B cell (primary cell): ENCODE measurements around the gene SUSD4. TPM values are rescaled to one million over a fixed set of nuclear protein-coding genes. Genes with fewer than 3 reads are reported as not detected.

ENCODE experiments used
- ATAC-seq: fragments of 200-7000 bp; cut with Tn5 transposase; one replicate; pipeline ENCODE4 v1.10.0; 2021; ENCODE audit warnings: low read depth, mild to moderate bottlenecking, moderate number of reproducible peaks, moderate library complexity
- CTCF ChIA-PET: fragments of 350-600 bp; sonication (Branson Sonifier 250); formaldehyde crosslinking; loops from one replicate; lab custom pipeline; 2021; ENCODE audit warnings: antibody characterized with exemption, inconsistent platforms; lab: Charles Lee
- POLR2A ChIA-PET: fragments of 350-600 bp; sonication (Branson Sonifier 250); formaldehyde crosslinking; loops from one replicate; lab custom pipeline; 2021; ENCODE audit warnings: antibody characterized with exemption; lab: Charles Lee
- DNase-seq: peaks from one replicate; pipeline ENCODE4 v3.0.0; 2013
- H2AFZ ChIP-seq: 2 replicates; pipeline ENCODE4 v1.6.1; 2012; ENCODE audit warnings: mild to moderate bottlenecking, low read depth, low read length; ENCODE audit not compliant: insufficient read depth, poor library complexity, severe bottlenecking
- H3K27ac ChIP-seq, 2 donors: 1 replicate in 1 of 2; 2 replicates in 1 of 2; pipeline ENCODE4 v1.5.1; 2012 to 2013; ENCODE audit warnings: low read length in 2 of 2, mild to moderate bottlenecking in 2 of 2, moderate library complexity in 1 of 2
- H3K27me3 ChIP-seq, 4 experiments: fragments of 200-600 bp in 1 of 4; sonication (generic) in 1 of 4; replicated peaks in 1 of 4; 1 replicate in 2 of 4; 2 replicates in 2 of 4; pipeline versions ENCODE4 v1.6.1 to v1.7.0; 2013 to 2016; ENCODE audit warnings: low read length in 3 of 4, mild to moderate bottlenecking in 2 of 4, mixed read lengths in 1 of 4, moderate library complexity in 1 of 4; ENCODE audit not compliant: insufficient read depth in 4 of 4, control insufficient read depth in 3 of 4; ENCODE audit errors: control extremely low read depth in 1 of 4
- H3K36me3 ChIP-seq, 2 experiments: replicated peaks in 1 of 2; 1 replicate in 1 of 2; 2 replicates in 1 of 2; pipeline versions ENCODE4 v1.6.1 to v1.7.1; 2013; ENCODE audit warnings: low read length in 1 of 2; ENCODE audit not compliant: insufficient read depth in 2 of 2, control insufficient read depth in 1 of 2; ENCODE audit errors: control extremely low read depth in 1 of 2, extremely low read depth in 1 of 2
- H3K4me1 ChIP-seq, 2 donors: fragments of 200-600 bp in 1 of 2; sonication (generic) in 1 of 2; 1 replicate in 1 of 2; 2 replicates in 1 of 2; pipeline versions ENCODE4 v1.5.1 to v1.6.1; 2013 to 2017; ENCODE audit warnings: low read length in 2 of 2; ENCODE audit not compliant: control insufficient read depth in 2 of 2, insufficient read depth in 2 of 2
- H3K4me2 ChIP-seq: replicated peaks from 2 replicates; pipeline ENCODE3; 2012; ENCODE audit warnings: mild to moderate bottlenecking, low read depth, low read length; ENCODE audit not compliant: poor library complexity, severe bottlenecking
- H3K4me3 ChIP-seq, 5 experiments: fragments of 200-600 bp in 1 of 5; sonication (generic) in 1 of 5; 1 replicate in 3 of 5; 2 replicates in 2 of 5; pipeline versions ENCODE4 v1.5.1 to v1.7.0; 2011 to 2016; ENCODE audit warnings: low read length in 4 of 5, mild to moderate bottlenecking in 4 of 5, low read depth in 2 of 5, control low read depth in 1 of 5, moderate library complexity in 1 of 5; ENCODE audit not compliant: insufficient read depth in 1 of 5; ENCODE audit errors: control extremely low read depth in 1 of 5, extremely low read depth in 1 of 5
- H3K79me2 ChIP-seq: fragments of 200-600 bp; sonication (generic); one replicate; pipeline ENCODE4 v1.6.0; 2016; ENCODE audit warnings: low read length; ENCODE audit not compliant: control insufficient read depth, insufficient read depth
- H3K9ac ChIP-seq: fragments of 200-600 bp; sonication (generic); 2 replicates; pipeline ENCODE4 v1.6.1; 2017; ENCODE audit warnings: mild to moderate bottlenecking, low read length, moderate library complexity
- H3K9me3 ChIP-seq, 3 donors: one replicate each; pipeline versions ENCODE4 v1.6.1 to v1.7.1; 2013; ENCODE audit warnings: low read length in 2 of 3; ENCODE audit not compliant: control insufficient read depth in 2 of 3, insufficient read depth in 1 of 3; ENCODE audit errors: control extremely low read depth in 1 of 3
- H4K20me1 ChIP-seq: 2 replicates; pipeline ENCODE4 v1.6.0; 2012; ENCODE audit warnings: mild to moderate bottlenecking, low read length; ENCODE audit not compliant: insufficient read depth, control insufficient read depth, poor library complexity, severe bottlenecking
- H3K27ac Mint-ChIP-seq: one replicate; pipeline ENCODE4 v1.8.0; 2021; ENCODE audit warnings: mixed read lengths
- H3K27me3 Mint-ChIP-seq: one replicate; pipeline ENCODE4 v1.8.0; 2021; ENCODE audit warnings: mixed read lengths
- H3K4me1 Mint-ChIP-seq: one replicate; pipeline ENCODE4 v1.8.0; 2021; ENCODE audit warnings: mixed read lengths
- H3K4me3 Mint-ChIP-seq: one replicate; pipeline ENCODE4 v1.8.0; 2021; ENCODE audit warnings: mixed read lengths
- H3K9me3 Mint-ChIP-seq: one replicate; pipeline ENCODE4 v1.8.0; 2022; ENCODE audit warnings: mixed read lengths; ENCODE audit not compliant: insufficient read depth
- EZH2 ChIP-seq: IDR thresholded peaks from 2 replicates; pipeline ENCODE4 v1.6.1; 2012; ENCODE audit warnings: borderline replicate concordance, low read depth, mild to moderate bottlenecking, moderate library complexity, low read length; ENCODE audit not compliant: insufficient read depth, poor library complexity, severe bottlenecking
- WGBS: methylation state at CpG from one replicate; pipeline ENCODE4 v1.1.5; 2013; ENCODE audit warnings: missing lambda C conversion rate; ENCODE audit not compliant: insufficient coverage; 5-methylcytosine and 5-hydroxymethylcytosine counted together
- intact Hi-C: fragments of 100-400 bp; cut with micrococcal nuclease; formaldehyde crosslinking; loops from one replicate; pipeline ENCODE4 v1.10.0; 2022
- polyA plus RNA-seq: library from polyadenylated mRNA; depleted of rRNA; stranded (reverse); fragments of >200 nt; gene quantifications from 2 replicates; pipeline ENCODE4 v1.2.3, GENCODE V29; 2012
- total RNA-seq, 2 donors: library from RNA; stranded (reverse); fragments of 120-200 nt in 1 of 2; gene quantifications; 1 replicate in 1 of 2; 2 replicates in 1 of 2; pipeline versions ENCODE4 v1.2.3 to v1.2.4, GENCODE V29; 2013 to 2022
- TF ChIP-seq, protein P1 (sequence below): fragments of 200-600 bp; IDR thresholded peaks from one replicate; pipeline ENCODE4 v1.8.0; 2022; ENCODE audit warnings: antibody characterized with exemption, mild to moderate bottlenecking

The SUSD4 gene
- total and polyA plus RNA-seq, 2 donors (not counting 1 experiment from before 2014, with no cell fraction given) = 0.13 TPM; not detected in 1

DNA sequence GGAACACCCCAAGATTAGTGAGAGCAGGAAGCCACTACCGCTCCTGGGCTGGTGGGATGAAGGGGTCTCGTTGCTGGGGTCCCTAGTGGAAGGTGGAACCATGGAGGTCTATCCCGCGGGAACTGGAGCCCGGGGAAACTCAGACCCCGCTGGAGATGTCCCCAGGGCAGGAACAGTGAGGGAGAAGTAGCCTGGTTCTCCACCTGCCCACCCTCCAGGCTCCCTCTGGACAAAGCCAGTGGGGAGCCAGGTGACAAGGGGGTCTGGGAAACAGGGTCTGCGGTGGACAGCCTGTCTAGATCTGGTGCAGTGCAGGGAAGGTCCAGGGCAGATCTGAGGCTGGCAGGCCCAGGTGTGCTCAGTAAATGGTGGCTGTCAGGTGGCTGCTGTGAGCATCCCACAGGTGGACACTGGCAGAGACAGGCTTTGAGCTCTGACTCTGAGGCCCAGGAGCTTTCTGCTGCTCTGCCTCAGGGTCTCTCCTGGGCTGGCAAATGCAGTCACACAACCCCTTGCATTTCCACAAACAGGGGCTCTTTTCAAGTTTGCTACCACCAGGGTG is 132.9 kb downstream of the SUSD4 start:
- Mint-ChIP-seq H3K27ac (no peak overlapping the region), H3K4me3 (no peak overlapping the region), H3K27me3 (peaks cover 15% of the 10 kb centered on the region), H3K4me1 (no peaks in the 10 kb centered on the region), H3K9me3 (no peaks in the 10 kb centered on the region)
- Histone ChIP-seq H3K27me3 (no peaks in the 10 kb centered on the region), H2AFZ (no peak overlapping the region), H3K9me3 (peaks cover 0 to 3% (median 0%) of the 10 kb centered on the region in 3 donors), H3K4me2 (no peak overlapping the region), H3K9ac (no peak overlapping the region), H3K4me3 (no peak overlapping the region), H3K27ac (no peak overlapping the region), H3K4me1 (no peaks in the 10 kb centered on the region), H3K36me3 (no peaks in the 10 kb centered on the region), H4K20me1 (no peaks in the 10 kb centered on the region), H3K79me2 (no peaks in the 10 kb centered on the region)
- CTCF ChIA-PET = no interaction called here
- DNase-seq (no peak), ATAC-seq (no peak)
- TF ChIP-seq, protein P1, sequence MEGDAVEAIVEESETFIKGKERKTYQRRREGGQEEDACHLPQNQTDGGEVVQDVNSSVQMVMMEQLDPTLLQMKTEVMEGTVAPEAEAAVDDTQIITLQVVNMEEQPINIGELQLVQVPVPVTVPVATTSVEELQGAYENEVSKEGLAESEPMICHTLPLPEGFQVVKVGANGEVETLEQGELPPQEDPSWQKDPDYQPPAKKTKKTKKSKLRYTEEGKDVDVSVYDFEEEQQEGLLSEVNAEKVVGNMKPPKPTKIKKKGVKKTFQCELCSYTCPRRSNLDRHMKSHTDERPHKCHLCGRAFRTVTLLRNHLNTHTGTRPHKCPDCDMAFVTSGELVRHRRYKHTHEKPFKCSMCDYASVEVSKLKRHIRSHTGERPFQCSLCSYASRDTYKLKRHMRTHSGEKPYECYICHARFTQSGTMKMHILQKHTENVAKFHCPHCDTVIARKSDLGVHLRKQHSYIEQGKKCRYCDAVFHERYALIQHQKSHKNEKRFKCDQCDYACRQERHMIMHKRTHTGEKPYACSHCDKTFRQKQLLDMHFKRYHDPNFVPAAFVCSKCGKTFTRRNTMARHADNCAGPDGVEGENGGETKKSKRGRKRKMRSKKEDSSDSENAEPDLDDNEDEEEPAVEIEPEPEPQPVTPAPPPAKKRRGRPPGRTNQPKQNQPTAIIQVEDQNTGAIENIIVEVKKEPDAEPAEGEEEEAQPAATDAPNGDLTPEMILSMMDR = no peak
- TF ChIP-seq EZH2 = no peak
- 89% methylated on average over 7 of the region's 7 CpGs for WGBS
- POLR2A ChIA-PET = no interaction called here
- intact Hi-C loops = no loop called here

DNA sequence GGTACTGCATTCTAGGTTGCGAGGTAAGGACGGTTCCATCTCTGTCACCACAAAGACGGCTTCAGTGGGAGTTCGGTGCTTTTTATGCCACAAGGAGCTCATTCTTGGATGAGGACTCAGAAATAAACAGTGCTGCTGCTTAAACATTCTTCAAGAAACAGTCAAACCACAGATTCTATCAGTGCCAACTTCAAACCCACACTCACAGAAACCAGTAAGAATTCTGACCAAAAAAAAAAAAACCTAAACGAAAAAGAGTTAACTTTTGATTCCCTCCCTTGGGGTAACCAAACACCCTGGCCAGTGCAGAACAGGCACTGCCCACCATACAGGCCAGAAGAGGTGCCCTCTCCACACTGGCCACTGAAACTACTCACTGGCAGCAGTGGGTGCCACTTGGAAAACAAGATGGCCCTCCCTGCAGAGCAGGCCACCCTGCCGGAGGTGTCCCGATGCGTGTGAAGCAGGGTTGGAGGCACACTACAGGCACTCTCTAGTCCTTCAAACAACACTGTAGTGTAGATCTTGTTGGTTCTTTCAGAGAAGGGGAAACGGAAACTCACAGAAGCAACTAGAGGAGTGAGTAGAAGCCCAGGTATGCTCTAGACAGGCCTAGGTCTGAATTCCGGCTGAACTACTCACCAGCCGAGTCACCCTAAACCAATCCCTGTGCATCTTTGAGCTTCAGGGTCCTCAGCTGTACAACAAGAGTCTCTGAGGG is 133.7 kb downstream of the SUSD4 start:
- Histone ChIP-seq H2AFZ (no peak overlapping the region), H3K79me2 (no peaks in the 10 kb centered on the region), H3K4me3 (no peak overlapping the region), H3K4me1 (no peaks in the 10 kb centered on the region), H3K4me2 (no peak overlapping the region), H3K27me3 (no peaks in the 10 kb centered on the region), H3K9ac (no peak overlapping the region), H3K27ac (no peak overlapping the region), H3K9me3 (peaks cover 0 to 3% (median 0%) of the 10 kb centered on the region in 3 donors), H4K20me1 (no peaks in the 10 kb centered on the region), H3K36me3 (no peaks in the 10 kb centered on the region)
- ATAC-seq (no peak), DNase-seq (no peak)
- ChIA-PET POLR2A (no interaction called here), CTCF (no interaction called here)
- H3K27me3 Mint-ChIP-seq = peaks cover 19% of the 10 kb centered on the region
- no peak for TF ChIP-seq EZH2
- TF ChIP-seq, protein P1 = no peak
- 89% methylated on average over 8 of the region's 11 CpGs for WGBS
- H3K4me3 Mint-ChIP-seq = no peak overlapping the region
- no peaks in the 10 kb centered on the region for H3K4me1 Mint-ChIP-seq
- intact Hi-C loops = no loop called here
- H3K27ac Mint-ChIP-seq = no peak overlapping the region
- no peaks in the 10 kb centered on the region for H3K9me3 Mint-ChIP-seq
